Keratinocyte (primary cell): Measurements from ENCODE around the gene ZBTB39. TPM values are rescaled to one million over a fixed set of nuclear protein-coding genes. Genes with fewer than 3 reads are reported as not detected.
"Not testable (repeated sequence)": the region's sequence is repeated elsewhere in the genome, so short reads cannot be mapped to it uniquely, and the experiment has no call there.

Source experiments
- DNase-seq: peaks from one replicate; pipeline ENCODE4 v3.0.0-alpha.2; 2011; ENCODE audit warnings: low read depth, missing footprints, low spot score
- FAIRE-seq: peaks from 2 replicates; lab custom pipeline; 2011; peaks lifted over from hg19 to GRCh38; lab: Jason Lieb, UNC
- H2AFZ ChIP-seq: 2 replicates; pipeline ENCODE4 v1.6.0; 2012; ENCODE audit warnings: low read length, control low read depth, inconsistent platforms; ENCODE audit not compliant: control insufficient read depth
- H3K27ac ChIP-seq: 2 replicates; pipeline ENCODE4 v1.5.1; 2011; ENCODE audit warnings: low read length; ENCODE audit not compliant: control insufficient read depth, insufficient read depth
- H3K27me3 ChIP-seq: 3 replicates; pipeline ENCODE4 v1.6.0; 2011; ENCODE audit warnings: low read length; ENCODE audit not compliant: control insufficient read depth, insufficient read depth; ENCODE audit errors: extremely low read depth
- H3K36me3 ChIP-seq, 2 experiments: 2 replicates in 1 of 2; 3 replicates in 1 of 2; pipeline ENCODE4 v1.5.1; 2011; ENCODE audit warnings: low read length in 2 of 2, mild to moderate bottlenecking in 1 of 2; ENCODE audit not compliant: control insufficient read depth in 2 of 2, insufficient read depth in 2 of 2; ENCODE audit errors: extremely low read depth in 1 of 2
- H3K4me1 ChIP-seq: 3 replicates; pipeline ENCODE4 v1.5.1; 2011; ENCODE audit warnings: low read length; ENCODE audit not compliant: control insufficient read depth, insufficient read depth; ENCODE audit errors: extremely low read depth
- H3K4me2 ChIP-seq: 3 replicates; pipeline ENCODE4 v1.6.0; 2011; ENCODE audit warnings: low read depth, low read length; ENCODE audit not compliant: control insufficient read depth, insufficient read depth; ENCODE audit errors: extremely low read depth
- H3K4me3 ChIP-seq, 3 experiments: fragments of 200-600 bp in 1 of 3; sonication (generic) in 1 of 3; 2 replicates in 2 of 3; 3 replicates in 1 of 3; pipeline ENCODE4 v1.5.1; 2011 to 2016; ENCODE audit warnings: low read length in 3 of 3, mild to moderate bottlenecking in 3 of 3, control low read depth in 2 of 3, inconsistent platforms in 1 of 3, low read depth in 1 of 3, mixed read lengths in 1 of 3, mixed run types in 1 of 3, moderate library complexity in 1 of 3; ENCODE audit not compliant: control insufficient read depth in 2 of 3, insufficient read depth in 2 of 3; ENCODE audit errors: extremely low read depth in 1 of 3
- H3K79me2 ChIP-seq: 2 replicates; pipeline ENCODE4 v1.6.0; 2012; ENCODE audit warnings: low read length; ENCODE audit not compliant: control insufficient read depth, insufficient read depth
- H3K9ac ChIP-seq: 3 replicates; pipeline ENCODE4 v1.6.0; 2011; ENCODE audit warnings: low read length; ENCODE audit not compliant: control insufficient read depth, insufficient read depth; ENCODE audit errors: extremely low read depth
- H3K9me1 ChIP-seq: 3 replicates; pipeline ENCODE4 v1.6.0; 2011; ENCODE audit warnings: low read length; ENCODE audit not compliant: control insufficient read depth, insufficient read depth; ENCODE audit errors: extremely low read depth
- H3K9me3 ChIP-seq: 2 replicates; pipeline ENCODE4 v1.5.1; 2012; ENCODE audit warnings: low read depth, low read length; ENCODE audit not compliant: control insufficient read depth
- H4K20me1 ChIP-seq: 3 replicates; pipeline ENCODE4 v1.6.0; 2011; ENCODE audit warnings: low read length; ENCODE audit not compliant: control insufficient read depth, insufficient read depth; ENCODE audit errors: extremely low read depth
- EZH2 ChIP-seq: IDR thresholded peaks from one replicate; pipeline ENCODE4 v1.6.1; 2012; ENCODE audit warnings: inconsistent platforms, mild to moderate bottlenecking, low read length, moderate library complexity
- dilution Hi-C: fragments of 300-500 bp; cut with MboI; formaldehyde crosslinking; loops from one replicate; pipeline ENCODE4 v1.7.0; 2020; ENCODE audit warnings: low sequenced_read_pairs; ENCODE audit not compliant: extremely low pct_ligation_motif_present
- polyA plus RNA-seq, 5 experiments: library from polyadenylated mRNA; depleted of rRNA in 3 of 5; stranded (reverse) in 3 of 5; stranded (forward) in 1 of 5; unstranded in 1 of 5; fragments of >200 nt; gene quantifications; 1 replicate in 1 of 5; 2 replicates in 3 of 5; 3 replicates in 1 of 5; pipeline versions ENCODE4 v1.2.1 to v1.2.3, GENCODE V29; 2011 to 2012; ENCODE audit warnings: missing spikeins in 2 of 5, low read depth in 1 of 5, low replicate concordance in 1 of 5
- TF ChIP-seq, protein P1 (sequence below), 3 experiments: IDR thresholded peaks in 1 of 3; conservative IDR thresholded peaks in 1 of 3; optimal IDR thresholded peaks in 1 of 3; 2 replicates in 2 of 3; 3 replicates in 1 of 3; pipeline versions ENCODE3 to v1.5.1; 2011; ENCODE audit warnings: low read length in 3 of 3, mild to moderate bottlenecking in 3 of 3, moderate library complexity in 2 of 3, control low read depth in 1 of 3, inconsistent platforms in 1 of 3; ENCODE audit not compliant: insufficient read depth in 2 of 3; ENCODE audit errors: extremely low read depth in 1 of 3

The ZBTB39 gene
- polyA plus RNA-seq, 1 donor (not counting 4 experiments of a cell fraction or from before 2014, with no cell fraction given) = 4.1 TPM

DNA sequence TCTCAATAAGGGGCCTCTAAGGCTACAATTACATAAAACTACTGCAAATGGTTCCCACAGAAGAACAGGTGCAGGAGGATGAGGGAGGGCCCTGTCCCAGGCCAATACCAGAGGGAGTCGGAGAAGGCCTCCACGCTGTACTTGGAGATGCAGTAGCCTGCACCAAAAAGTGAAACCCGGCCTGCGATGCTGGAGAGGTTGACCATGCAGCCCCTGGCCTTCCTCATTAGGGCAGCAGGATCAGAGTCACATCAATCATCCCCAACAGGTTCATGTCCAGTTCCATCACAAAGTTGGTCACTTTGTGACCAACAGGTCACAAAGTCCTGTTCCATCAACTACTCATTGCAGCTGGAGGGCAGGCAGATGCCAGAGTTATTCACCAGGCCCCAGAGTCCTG lies 23.0 kb downstream of the ZBTB39 start:
- no peak for FAIRE-seq

DNA sequence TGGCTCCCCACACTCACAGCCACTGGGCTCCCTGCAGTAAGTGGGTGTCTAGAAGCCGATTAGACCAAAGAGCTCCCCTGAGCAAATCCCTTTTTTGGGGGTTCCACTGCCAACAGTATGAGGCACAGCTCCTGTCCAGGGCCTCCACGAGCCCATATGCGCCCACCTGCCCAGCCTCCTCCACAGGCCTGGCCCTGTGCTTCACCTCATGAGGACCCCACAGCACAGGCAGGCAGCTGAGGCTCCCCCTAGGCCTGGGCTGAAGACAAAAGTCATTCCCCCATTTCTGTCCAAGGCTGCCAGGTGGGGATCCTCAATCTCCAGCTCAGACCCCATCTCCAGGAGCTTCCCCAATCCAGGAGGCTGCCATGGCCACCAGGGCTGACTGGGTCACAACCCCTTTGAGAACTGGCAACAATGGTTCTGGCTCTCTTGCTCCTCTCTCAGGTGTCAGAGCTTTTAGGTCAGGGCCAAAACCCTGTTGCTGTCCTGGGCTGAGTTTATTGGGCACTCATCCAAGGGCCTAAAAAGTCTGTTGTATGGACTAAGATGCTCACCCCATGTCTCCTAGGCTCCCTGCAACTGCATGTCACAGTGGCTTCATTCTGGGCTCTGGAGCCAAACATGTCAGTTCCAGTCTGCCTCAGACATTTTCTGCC lies 23.6 kb downstream of the ZBTB39 start:
- H3K9me1 ChIP-seq, H3K36me3 ChIP-seq, dilution Hi-C loops, H3K79me2 ChIP-seq, H3K27ac ChIP-seq, H3K9ac ChIP-seq, DNase-seq, H4K20me1 ChIP-seq, H3K4me2 ChIP-seq, H3K9me3 ChIP-seq, H3K4me3 ChIP-seq, H3K27me3 ChIP-seq, FAIRE-seq, H2AFZ ChIP-seq: not testable (repeated sequence)
- H3K4me1 ChIP-seq = peaks cover 27% of the 10 kb centered on the region

More for the DNA sequence above, 23.0 kb downstream of the ZBTB39 start:
- Histone ChIP-seq H3K27ac (no peak overlapping the region), H3K36me3 (no peaks in the 10 kb centered on the region), H3K9ac (no peak overlapping the region), H4K20me1 (no peaks in the 10 kb centered on the region), H3K9me1 (no peaks in the 10 kb centered on the region), H3K4me1 (peaks cover 27% of the 10 kb centered on the region), H3K4me3 (no peak overlapping the region), H3K9me3 (no peaks in the 10 kb centered on the region), H3K79me2 (no peaks in the 10 kb centered on the region), H3K4me2 (no peak overlapping the region), H2AFZ (no peak overlapping the region), H3K27me3 (no peaks in the 10 kb centered on the region)
- TF ChIP-seq, protein P1, sequence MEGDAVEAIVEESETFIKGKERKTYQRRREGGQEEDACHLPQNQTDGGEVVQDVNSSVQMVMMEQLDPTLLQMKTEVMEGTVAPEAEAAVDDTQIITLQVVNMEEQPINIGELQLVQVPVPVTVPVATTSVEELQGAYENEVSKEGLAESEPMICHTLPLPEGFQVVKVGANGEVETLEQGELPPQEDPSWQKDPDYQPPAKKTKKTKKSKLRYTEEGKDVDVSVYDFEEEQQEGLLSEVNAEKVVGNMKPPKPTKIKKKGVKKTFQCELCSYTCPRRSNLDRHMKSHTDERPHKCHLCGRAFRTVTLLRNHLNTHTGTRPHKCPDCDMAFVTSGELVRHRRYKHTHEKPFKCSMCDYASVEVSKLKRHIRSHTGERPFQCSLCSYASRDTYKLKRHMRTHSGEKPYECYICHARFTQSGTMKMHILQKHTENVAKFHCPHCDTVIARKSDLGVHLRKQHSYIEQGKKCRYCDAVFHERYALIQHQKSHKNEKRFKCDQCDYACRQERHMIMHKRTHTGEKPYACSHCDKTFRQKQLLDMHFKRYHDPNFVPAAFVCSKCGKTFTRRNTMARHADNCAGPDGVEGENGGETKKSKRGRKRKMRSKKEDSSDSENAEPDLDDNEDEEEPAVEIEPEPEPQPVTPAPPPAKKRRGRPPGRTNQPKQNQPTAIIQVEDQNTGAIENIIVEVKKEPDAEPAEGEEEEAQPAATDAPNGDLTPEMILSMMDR (optimal IDR thresholded peaks at IDR 0.05 in 1 of 3, IDR thresholded peaks at IDR 0.05 in 1 of 3, conservative IDR thresholded peaks at IDR 0.05 in 1 of 3; ENCODE audit: extremely low read depth in 1 of 3, insufficient read depth in 2 of 3, low read length in 3 of 3) = no peak
- no peak for TF ChIP-seq EZH2
- DNase-seq = no peak
- dilution Hi-C loops = no loop called here
